DOHH2 (cell line): ENCODE results near the gene BEND5.

Experiments
- H3F3A ChIP-seq: fragments of 200-600 bp; sonication (generic), shearing (Covaris generic); 2 replicates; pipeline ENCODE4 v1.6.0; 2016; ENCODE audit warnings: antibody characterized with exemption, mild to moderate bottlenecking; ENCODE audit not compliant: control insufficient read depth, insufficient read depth
- H3K27ac ChIP-seq: fragments of 200-600 bp; sonication (generic); 2 replicates; pipeline ENCODE4 v1.5.1; 2014; ENCODE audit warnings: low read depth, mild to moderate bottlenecking, low read length, moderate library complexity
- H3K27me3 ChIP-seq: fragments of 200-600 bp; sonication (generic); 2 replicates; pipeline ENCODE4 v1.6.1; 2014; ENCODE audit warnings: mild to moderate bottlenecking, low read length, mixed read lengths; ENCODE audit not compliant: control insufficient read depth
- H3K36me3 ChIP-seq: fragments of 200-600 bp; sonication (generic); 2 replicates; pipeline ENCODE4 v1.6.1; 2014; ENCODE audit warnings: mild to moderate bottlenecking, low read length, moderate library complexity, mixed read lengths; ENCODE audit not compliant: control insufficient read depth
- H3K4me1 ChIP-seq: fragments of 200-600 bp; sonication (generic); 2 replicates; pipeline ENCODE4 v1.6.1; 2014; ENCODE audit warnings: mild to moderate bottlenecking, low read length, mixed read lengths; ENCODE audit not compliant: control insufficient read depth
- H3K4me2 ChIP-seq: fragments of 200-600 bp; sonication (generic); 2 replicates; pipeline ENCODE4 v1.6.0; 2014; ENCODE audit warnings: mild to moderate bottlenecking, low read length, moderate library complexity
- H3K4me3 ChIP-seq: fragments of 200-600 bp; sonication (generic); 2 replicates; pipeline ENCODE4 v1.5.1; 2014; ENCODE audit warnings: mild to moderate bottlenecking, low read length, mixed read lengths
- H3K79me2 ChIP-seq: fragments of 200-600 bp; sonication (generic); 2 replicates; pipeline ENCODE4 v1.6.1; 2014; ENCODE audit warnings: mild to moderate bottlenecking, low read length, mixed read lengths; ENCODE audit not compliant: control insufficient read depth
- H3K9me2 ChIP-seq: fragments of 200-600 bp; sonication (generic); replicated peaks from 2 replicates; pipeline ENCODE4 v1.6.1; 2014; ENCODE audit warnings: mild to moderate bottlenecking, low read length, mixed read lengths; ENCODE audit not compliant: control insufficient read depth
- H3K9me3 ChIP-seq: fragments of 200-600 bp; sonication (generic); 2 replicates; pipeline ENCODE4 v1.6.1; 2014; ENCODE audit warnings: antibody characterized with exemption, low read length, mixed read lengths; ENCODE audit not compliant: control insufficient read depth, insufficient read depth
- H4K20me1 ChIP-seq: fragments of 200-600 bp; sonication (generic); 2 replicates; pipeline ENCODE4 v1.6.0; 2014; ENCODE audit warnings: low read depth, mild to moderate bottlenecking, antibody characterized with exemption, low read length, moderate library complexity; ENCODE audit not compliant: control insufficient read depth, insufficient read depth
- CTCF ChIP-seq: fragments of 200-600 bp; sonication (generic); IDR thresholded peaks from one replicate; pipeline ENCODE4 v1.5.1; 2014; ENCODE audit warnings: antibody characterized with exemption, mild to moderate bottlenecking, low read depth, low read length; ENCODE audit not compliant: poor library complexity, severe bottlenecking
- EZH2phosphoT487 ChIP-seq: fragments of 200-600 bp; sonication (generic); IDR thresholded peaks from 2 replicates; pipeline ENCODE4 v1.6.1; 2017; ENCODE audit warnings: borderline replicate concordance, mild to moderate bottlenecking, antibody characterized with exemption, low read length, moderate library complexity, mixed read lengths

Gene BEND5

GRCh38 chr1:48730164-48730910, 46.4 kb downstream of the BEND5 start:
- Histone ChIP-seq H3K27me3 (no peaks in the 10 kb centered on the region), H3K79me2 (no peaks in the 10 kb centered on the region), H3K4me2 (no peak overlapping the region), H3K4me1 (no peaks in the 10 kb centered on the region), H3K4me3 (no peak overlapping the region), H4K20me1 (no peaks in the 10 kb centered on the region), H3K9me3 (no peaks in the 10 kb centered on the region), H3K9me2 (no peaks in the 10 kb centered on the region), H3K27ac (no peak overlapping the region), H3K36me3 (no peaks in the 10 kb centered on the region), H3F3A (no peaks in the 10 kb centered on the region)
- TF ChIP-seq EZH2phosphoT487 (no peak), CTCF (no peak)

- H3K36me3 ChIP-seq = no peaks in the 10 kb centered on the region
- H3K4me3 ChIP-seq = no peak overlapping the region
- H3K4me2 ChIP-seq = no peak overlapping the region
- no peaks in the 10 kb centered on the region for H3F3A ChIP-seq
- H3K27me3 ChIP-seq = no peaks in the 10 kb centered on the region
- H3K9me3 ChIP-seq = no peaks in the 10 kb centered on the region
- TF ChIP-seq EZH2phosphoT487 (no peak), CTCF (no peak)
- no peaks in the 10 kb centered on the region for H3K79me2 ChIP-seq
- no peaks in the 10 kb centered on the region for H4K20me1 ChIP-seq
- no peaks in the 10 kb centered on the region for H3K4me1 ChIP-seq
- no peak overlapping the region for H3K27ac ChIP-seq
- H3K9me2 ChIP-seq = no peaks in the 10 kb centered on the region
These were observed 48.1 kb downstream of the BEND5 start for GRCh38 chr1:48728584-48728983.

- no peaks in the 10 kb centered on the region for H3K79me2 ChIP-seq
- H3K9me3 ChIP-seq = no peaks in the 10 kb centered on the region
- TF ChIP-seq CTCF = no peak
- TF ChIP-seq EZH2phosphoT487 = no peak
- no peaks in the 10 kb centered on the region for H3F3A ChIP-seq
- no peak overlapping the region for H3K4me3 ChIP-seq
- H4K20me1 ChIP-seq = no peaks in the 10 kb centered on the region
- H3K27ac ChIP-seq = no peak overlapping the region
- no peaks in the 10 kb centered on the region for H3K36me3 ChIP-seq
- H3K4me2 ChIP-seq = no peak overlapping the region
- H3K9me2 ChIP-seq = no peaks in the 10 kb centered on the region
- H3K4me1 ChIP-seq = no peaks in the 10 kb centered on the region
- H3K27me3 ChIP-seq = no peaks in the 10 kb centered on the region
These were observed 50.0 kb downstream of the BEND5 start for GRCh38 chr1:48726557-48727215.
